CD4-positive, alpha-beta T cell treated with Interleukin-6 for 4 hours (primary cell): Measurements from ENCODE around the gene C17orf67.

Experiments
- DNase-seq: peaks from one replicate; pipeline ENCODE4 v3.0.0-alpha.2; 2020; ENCODE audit warnings: mixed read lengths

Gene C17orf67, protein sequence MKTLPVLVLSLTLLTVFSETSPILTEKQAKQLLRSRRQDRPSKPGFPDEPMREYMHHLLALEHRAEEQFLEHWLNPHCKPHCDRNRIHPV

DNA sequence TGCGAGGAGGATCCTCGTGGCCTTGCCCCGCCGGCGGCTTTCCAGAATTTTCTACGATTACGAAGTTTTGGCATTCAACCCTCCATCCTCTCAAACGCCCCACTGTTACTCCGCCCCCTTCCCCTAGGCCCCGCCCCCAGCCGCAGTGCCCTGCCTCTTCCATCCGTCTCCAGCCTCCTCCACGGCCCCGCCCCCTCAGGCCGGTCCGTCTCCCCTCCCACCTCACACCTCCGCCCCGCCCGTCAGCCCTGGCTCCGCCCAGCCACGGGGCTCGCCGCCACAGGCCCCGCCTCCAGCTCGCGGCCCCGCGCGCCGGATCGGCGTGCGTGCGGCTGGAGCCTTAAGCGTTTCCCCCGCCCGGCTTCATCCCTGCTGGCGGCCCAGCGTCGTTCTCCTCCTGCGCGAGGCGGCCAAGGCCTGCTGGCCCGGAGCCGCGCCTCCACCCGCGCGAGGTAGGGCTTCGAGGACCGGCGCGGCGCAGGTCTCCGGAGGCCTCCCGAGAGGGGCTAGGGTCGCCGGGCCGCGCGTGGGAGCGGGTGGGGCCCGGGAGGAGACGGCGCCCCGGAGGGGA lies at the start of gene C17orf67, which contains the start of gene DGKE:
Gene C17orf67, minus strand, starts transcription at position 112 of the 571 bp plus-strand sequence. CDS start 18,110 bp downstream, outside the sequence.
Gene DGKE, plus strand, starts transcription at position 343 of the 571 bp plus-strand sequence. CDS start 645 bp downstream, outside the sequence.
- peak; percentile 99 for DNase-seq

DNA sequence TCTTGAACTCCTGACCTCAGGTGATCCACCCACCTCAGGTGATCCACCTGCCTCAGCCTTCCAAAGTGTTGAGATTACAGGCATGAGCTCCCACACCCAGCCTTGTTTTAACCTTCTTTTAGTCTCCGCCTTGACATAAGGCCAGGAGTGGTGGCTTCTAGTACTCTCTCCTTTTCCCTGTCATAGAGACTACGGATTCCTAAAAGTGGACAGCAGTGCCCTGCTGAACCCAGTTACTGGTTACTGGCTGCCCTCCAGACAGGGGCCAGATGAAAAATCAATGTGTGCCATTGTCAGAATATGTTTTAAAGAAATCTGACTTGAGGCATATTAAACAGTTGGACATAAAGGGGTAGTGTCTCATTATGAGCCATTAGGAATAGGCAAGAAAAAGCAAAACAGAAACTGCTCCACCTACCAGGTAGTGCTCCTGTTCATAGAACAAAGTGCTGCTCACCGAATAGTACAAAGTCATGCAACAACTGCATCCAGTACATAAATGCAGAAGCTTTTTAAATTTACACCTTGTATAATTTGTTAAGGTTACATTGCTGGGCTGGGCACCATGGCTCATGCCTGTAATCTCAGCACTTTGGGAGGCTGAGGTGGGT lies 48.1 kb upstream of the C17orf67 start:
- DNase-seq: no peak

DNA sequence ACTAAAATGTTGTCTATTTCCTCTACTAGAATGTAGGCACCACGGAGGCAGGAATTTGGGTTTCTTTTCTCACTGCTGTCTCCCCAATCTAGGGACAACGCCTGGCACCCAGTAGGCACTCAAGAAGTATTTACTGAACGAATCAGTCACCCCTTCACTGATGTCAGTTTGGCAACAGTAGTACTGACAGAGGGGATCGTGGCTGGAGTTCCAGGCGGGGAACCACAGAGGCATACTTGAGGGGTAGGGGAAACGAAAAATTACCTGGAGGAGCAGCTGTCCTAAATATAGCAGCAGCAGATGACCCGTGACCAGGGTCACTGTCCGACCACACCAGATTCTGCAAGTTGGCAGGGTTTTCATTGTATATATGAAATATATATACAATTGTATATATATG lies 46.9 kb upstream of the C17orf67 start:
- DNase-seq: no peak

DNA sequence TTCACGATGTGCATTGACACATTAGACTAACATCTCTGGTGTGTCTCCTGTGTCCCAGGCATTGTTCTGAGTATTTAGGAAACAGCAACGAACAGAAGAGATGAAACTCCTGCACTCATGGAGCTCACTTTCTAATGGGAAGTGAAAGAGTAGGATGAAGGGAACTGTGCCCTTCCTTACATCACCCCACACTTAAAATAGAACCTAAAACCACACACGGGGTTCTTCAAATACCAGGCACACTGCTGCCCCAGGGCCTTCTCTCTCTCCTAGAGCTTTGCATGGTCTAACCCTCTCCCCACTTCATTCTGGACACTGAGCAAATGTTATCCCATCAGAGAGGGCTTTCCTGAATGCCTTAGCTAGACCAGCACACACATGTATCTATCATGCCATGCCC lies 46.4 kb upstream of the C17orf67 start:
- no peak for DNase-seq

DNA sequence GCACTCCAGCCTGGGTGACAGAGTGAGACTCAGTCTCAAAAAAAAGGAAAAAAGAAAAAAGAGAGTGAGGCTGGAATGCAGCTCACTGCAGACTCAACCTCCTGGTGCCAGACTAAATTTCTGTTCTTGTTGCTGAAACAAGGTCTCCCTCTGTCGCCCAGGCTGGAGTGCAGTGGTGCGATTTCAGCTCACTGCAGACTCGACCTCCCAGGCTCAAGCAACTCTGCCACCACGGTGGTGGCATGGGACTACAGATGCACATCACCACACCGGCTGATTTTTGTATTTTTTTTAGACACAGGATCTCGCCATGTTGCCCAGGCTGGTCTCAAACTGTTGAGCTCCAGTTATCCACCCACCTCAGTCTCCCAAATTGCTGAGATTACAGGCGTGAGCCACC lies 45.6 kb upstream of the C17orf67 start:
- DNase-seq: no peak

DNA sequence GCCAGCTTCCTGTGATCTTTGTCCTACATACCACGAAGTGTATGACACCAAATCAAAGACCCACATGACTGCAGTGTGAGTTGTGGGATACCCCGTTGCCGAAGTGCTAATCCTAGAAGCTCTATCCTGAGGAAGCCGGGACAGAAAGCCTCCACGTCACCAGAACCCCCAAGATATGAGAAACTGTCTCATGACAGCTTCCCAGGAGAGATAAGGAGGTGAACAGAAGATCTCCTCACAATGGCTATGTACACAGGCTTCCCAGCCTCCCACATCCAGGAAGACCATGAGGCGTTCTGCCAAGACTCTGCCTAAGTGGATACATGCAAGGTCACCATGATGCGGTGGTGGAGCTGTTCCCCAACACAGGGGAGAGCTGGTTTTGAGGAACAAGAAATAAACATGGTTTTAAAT lies 43.1 kb upstream of the C17orf67 start:
- no peak for DNase-seq

DNA sequence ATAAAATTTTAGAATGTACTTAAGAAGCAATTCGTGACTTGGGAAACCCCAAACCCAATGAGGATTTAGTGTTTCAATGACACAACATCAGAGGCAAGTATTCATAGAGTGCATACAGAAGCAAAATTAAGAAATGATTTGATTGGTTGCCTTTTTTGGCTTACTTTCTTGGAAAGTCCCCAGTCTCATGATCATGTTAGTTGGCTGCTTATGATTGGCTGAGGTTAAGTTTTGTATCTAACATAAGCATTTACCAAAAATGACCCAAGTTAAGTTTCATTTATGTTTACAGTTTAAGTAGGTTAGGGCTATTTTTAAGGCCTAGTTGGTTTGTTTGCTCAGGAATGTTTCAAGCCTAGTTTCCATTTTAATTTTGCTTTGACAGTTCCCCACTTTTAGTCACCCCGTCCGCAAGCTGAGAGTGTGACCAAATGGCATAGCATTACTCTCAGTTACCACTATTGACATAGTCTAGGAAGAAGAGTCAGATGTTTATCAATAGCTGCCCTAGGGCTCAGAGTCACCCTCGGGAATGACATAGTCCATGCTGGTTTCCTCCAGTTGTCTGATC lies 36.4 kb upstream of the C17orf67 start:
- DNase-seq: no peak

DNA sequence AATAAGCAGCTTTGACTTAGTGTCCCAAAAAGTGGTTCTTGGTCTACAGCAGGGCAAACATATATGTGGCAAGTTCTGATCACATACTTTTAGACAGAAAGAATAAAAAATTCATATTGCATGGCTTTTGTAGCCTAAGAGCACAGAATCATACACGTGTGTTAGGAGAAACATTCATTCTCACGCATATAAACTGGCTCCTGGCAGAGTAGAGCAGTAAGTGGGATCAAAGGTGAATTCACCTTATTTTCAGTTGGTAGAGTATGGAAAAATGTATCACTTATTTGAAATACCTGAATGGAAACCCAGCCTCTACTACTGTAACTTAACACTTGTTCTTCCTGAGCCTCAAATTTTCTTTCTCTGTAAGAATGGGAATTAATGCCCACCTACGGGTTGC lies 35.0 kb upstream of the C17orf67 start:
- no peak for DNase-seq

DNA sequence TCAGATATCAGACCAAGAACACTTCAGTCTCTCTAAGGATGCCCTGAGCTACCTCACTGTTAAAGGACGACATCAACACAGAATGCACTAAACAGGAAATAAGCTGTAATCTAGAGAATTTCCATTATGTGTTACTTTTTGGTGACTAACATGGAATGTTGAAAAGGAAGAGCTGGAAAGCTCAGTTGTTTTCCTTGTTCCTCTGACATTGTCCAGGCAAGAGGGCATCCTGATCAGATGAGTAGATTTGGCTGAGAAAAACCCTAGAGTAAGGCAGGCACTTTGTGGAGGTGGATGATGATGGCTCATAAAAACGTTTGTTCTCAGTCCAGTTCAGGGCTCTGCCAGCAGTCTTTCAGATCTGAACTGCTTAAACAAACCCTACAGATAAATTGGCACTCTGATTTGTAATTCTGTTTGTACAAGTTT lies 34.2 kb upstream of the C17orf67 start:
- DNase-seq: no peak

DNA sequence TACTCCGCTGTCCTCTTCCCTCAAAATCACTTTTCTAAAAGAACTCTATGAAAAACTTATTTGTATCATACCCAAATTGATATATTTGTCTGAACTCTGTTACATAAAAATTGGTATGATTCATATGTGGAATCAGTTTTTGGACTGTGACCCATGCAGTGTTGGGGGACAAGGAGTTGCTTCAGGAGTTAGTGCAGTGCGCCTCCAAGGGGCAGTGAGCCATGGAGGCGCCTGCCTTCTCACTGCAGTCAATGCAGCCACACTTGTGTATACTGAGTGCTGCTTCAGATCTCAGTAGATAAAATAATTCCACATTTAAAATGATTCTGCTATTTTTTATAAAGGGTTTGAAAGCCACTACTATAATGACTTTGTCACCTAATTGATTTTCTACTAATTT lies 32.8 kb upstream of the C17orf67 start:
- peak; percentile 34 for DNase-seq

DNA sequence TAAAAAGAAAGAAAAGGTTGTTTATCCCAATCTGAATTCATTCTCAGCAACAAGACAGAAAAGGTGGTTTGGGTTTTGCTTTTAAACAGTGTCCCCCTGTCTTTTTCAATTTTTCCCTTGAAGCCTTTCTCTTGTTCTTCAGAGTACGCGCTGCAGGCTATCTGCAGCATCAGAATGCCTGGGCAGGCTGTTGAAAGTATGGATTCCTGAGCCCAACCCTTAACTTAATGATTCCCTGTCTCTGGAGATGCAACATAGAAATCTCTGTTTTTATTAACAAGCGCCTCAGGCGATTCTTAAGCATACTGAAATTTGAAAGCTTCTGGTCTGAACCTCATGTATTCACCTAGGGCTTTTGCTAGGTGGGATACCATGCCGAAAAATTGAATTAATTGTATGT lies 32.4 kb upstream of the C17orf67 start:
- no peak for DNase-seq

DNA sequence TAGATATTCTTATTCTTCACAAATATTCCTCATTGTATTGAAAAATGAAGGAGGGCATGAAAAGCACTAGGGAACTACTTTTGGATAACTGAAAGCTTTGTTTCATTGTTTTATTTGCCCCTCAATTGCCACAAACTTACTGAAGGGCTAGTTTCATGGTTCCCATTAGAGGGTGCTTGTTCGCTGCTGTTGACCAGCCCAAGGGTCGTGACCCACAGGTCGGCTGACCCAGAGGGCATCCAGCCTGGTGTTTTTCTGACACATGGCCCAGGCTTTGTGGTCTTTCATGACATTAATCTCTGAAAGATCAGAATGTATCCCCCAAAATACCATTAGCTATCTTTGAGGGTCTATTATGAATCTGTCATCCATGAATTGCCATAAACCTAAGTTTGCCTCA lies 30.3 kb upstream of the C17orf67 start:
- DNase-seq: no peak

DNA sequence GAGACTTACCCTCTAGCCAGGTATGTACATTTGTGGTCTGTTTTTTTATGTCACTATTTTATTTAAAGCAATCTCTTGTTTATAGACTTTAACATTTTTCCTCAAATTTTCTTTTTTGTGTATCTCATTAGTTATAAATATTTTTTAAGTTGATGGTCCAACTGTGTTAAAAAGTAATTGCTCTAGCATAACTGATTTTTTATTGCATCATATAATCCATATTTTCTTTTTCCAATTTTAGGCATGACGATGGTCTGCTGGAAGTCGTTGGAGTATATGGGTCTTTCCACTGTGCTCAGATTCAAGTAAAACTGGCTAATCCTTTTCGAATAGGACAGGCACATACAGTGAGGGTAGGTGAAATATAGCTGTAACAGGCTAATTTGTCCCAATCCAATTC lies 28.2 kb upstream of the C17orf67 start:
- DNase-seq: no peak

DNA sequence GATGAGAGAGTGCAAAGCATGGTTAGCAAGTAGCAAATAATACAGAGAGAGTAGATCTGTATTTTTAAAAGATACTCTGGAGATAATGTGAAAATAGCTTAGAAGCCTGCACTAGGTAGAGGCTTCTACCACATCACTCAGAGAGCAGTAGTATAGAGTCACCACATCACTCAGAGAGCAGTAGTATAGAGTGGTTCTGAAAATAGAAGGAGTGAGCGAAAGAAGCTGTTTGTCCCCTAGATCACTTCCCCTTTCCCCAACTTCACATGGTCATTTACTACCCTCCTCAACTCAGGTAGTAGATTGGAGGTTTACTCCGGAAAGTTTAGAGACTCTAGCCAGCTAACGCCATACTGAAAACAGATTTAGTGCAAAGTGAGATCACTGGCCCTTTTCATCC lies 17.3 kb upstream of the C17orf67 start:
- no peak for DNase-seq

DNA sequence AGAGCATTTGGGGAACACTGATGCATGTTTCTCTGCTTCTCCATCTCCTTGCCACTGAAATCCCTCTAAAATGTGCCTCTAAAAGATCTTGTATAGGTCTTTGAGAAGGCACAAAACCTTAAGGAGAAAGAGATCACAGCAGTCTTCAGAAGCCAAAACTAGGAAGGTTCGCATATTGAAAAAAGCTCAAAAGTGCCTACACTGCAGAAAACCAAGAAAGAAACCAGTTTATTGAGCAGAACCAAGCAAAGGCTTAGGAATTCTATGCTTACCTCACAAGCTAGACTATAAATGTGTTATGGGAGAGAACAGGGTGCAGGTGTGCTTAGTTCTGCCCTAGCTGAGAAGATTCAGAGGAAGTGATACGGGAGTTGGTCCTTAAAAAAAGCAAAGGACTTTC lies 16.9 kb upstream of the C17orf67 start:
- DNase-seq: no peak

DNA sequence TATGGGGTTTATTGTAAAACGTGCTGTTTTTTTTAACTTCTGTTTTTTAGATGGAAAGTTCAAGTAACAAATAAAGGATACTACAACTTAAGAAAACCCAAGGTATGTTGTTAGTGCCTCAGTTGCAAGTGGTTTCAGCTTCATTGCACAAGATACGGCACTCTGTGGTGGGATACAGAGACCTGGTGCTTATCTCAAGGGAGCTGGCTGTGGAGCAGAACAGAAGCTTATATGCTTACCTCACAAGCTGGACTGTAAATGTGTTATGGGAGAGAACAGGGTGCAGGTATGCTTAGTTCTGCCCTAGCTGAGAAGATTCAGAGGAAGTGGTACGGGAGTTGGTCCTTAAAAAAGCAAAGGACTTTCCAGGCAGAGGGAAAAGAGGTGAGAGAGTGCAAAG lies 15.4 kb upstream of the C17orf67 start:
- DNase-seq: no peak

DNA sequence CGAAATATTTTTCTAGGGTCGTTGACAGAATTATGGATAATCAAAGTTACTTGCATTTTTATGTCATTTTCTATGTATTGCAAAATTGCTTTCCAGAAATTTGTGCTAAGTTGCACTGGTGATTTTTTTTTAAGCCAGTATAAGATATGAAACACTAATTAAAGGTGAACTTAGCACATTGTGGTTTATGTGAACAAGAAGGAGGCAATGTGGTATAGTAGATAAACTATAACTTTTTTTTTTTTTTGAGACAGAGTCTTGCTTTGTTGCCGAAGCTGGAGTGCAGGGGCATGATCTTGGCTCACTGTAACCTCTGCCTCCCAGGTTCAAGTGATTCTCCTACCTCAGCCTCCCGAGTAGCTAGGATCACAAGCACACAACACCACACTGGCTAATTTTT lies 13.4 kb upstream of the C17orf67 start:
- DNase-seq: no peak

DNA sequence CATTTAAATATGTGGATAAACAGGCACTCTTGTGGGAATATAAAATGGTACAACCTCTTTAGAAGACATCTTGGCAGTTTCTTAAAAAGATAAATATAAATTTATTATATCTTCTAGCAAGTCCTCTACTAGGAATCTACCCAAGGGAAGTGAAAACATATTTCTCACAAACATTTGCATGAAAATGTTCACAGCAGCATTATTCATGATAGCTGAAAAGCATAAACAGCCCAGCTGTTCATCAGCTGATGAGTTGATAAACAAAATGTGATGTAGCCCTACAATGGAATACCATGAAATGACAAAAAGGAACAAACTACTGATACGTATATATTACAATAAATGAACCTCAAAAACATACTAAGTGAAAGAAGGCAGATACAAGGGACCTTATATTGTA lies 12.2 kb upstream of the C17orf67 start:
- DNase-seq: no peak

DNA sequence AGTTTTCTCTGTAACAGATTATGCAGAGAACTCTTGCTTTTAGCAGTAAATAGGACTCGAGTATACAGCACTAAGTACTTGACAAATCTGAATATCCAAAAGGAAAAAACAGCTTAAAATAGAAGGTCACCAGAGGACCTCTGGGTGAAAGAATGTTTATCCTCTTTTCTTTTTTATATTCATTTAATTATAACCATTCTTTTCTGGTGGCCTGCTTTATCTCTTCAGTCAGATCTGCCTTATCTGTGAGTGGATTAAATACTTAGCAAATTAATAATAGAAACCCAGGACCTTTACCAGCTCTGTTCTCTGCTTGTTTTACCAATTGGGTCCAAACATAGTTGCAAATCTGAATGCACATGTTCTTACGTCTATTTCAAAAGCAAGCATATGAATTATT lies 8.9 kb upstream of the C17orf67 start:
- DNase-seq: no peak

DNA sequence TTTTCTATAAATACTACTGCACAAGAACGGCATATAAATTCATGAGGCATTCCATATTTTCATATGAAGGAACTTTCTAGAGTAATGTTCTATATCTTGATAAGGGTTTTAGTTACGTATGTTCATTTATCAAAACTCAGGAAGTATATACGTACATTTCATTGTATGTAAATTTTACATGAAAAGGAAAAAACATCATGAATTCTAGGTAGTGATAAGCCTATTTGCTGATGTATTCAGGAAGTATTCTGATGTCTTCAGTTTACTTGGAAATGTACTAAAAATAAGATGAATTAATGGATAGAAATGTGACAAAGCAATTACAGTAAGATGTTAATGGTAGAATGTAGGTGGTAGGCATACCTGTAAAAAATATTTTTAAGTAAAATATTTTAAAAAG lies 5.0 kb upstream of the C17orf67 start:
- DNase-seq: no peak

DNA sequence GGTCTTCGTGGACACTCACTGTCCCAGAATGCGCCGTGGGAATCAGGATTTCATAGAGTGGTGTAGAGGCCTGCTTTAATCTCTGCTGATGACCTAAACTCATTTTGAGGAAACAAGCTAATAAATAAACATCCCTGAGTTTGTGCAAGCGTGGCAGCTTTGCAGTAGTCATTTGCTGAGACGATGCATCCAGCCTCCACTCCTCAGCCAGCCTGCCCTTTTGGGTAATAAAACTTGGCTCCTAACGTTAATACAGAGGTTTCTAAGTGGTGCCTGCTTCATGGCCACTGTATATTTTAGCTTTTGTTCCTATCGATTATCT lies 1.5 kb upstream of the C17orf67 start:
- no peak for DNase-seq

DNA sequence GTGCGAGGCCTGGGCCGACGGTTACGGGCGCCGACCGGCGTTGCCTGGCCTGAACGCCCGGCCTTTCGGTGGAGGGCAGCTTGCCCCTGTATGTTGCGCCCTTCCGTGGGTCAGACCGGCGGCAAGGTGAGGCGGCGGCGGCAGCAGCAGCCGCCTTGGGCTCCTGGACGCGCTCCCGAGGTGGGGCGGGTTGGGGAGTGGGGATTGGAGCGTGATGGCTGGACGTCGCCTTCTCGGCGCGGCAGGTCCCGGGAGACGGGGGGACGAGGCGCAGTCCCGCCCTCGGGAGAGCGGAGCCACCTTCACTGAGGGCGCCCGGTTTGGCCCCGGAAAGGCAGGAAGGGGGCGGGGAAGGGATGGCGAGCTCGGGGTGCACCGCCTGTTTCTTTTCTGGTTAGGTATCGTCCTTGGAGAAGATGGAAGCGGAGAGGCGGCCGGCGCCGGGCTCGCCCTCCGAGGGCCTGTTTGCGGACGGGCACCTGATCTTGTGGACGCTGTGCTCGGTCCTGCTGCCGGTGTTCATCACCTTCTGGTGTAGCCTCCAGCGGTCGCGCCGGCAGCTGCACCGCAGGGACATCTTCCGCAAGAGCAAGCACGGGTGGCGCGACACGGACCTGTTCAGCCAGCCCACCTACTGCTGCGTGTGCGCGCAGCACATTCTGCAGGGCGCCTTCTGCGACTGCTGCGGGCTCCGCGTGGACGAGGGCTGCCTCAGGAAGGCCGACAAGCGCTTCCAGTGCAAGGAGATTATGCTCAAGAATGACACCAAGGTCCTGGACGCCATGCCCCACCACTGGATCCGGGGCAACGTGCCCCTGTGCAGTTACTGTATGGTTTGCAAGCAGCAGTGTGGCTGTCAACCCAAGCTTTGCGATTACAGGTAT lies 902 bp upstream of the C17orf67 start:
- DNase-seq: peak; percentile 80

DNA sequence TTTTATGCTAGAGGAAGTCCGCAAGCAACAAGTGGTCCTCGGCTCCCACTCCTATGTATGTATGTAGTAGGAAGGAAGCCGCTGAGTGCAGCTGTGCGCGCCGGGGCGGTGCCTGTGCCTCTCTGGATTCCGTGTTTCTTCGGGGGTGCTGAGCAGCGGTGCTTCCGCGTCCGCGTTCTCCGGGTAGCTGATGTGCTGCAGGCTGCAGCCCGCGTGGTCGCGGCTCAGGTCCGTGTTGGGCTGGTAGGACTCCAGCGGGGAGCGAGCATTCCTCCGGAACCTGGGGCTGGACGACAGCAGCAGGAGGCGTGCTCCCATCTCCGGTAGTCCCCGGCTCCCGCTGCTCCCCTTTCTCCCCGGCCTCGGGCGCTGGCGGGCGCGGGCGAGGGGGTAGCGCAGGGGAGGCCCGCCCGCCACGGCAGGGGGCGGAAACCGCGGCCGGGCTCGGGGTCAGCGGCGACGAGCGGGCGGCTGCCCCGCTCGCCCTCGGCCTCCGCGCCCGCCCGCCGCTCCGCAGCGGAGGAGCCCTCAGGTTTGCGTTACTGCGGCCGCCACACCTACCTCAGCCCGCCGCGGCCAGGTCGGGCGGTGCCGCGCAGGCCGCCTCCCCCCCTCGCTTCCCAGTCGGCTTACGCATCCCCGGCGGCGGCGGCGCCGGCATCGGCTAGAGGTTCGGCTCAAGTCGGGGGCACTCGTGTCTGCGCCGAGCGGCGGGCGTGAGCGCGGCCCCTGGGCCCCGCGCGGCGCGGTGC lies 487 bp downstream of the C17orf67 start:
- DNase-seq: peak; percentile 81
